Measurements from ENCODE around the gene GPN2.

Gene GPN2

GRCh38 chr1:26831546-26832248, 58.4 kb downstream of the GPN2 start:
- no peak for DNase-seq (ENCODE audit: low read depth)

GRCh38 chr1:26831059-26831458, 59.0 kb downstream of the GPN2 start:
- DNase-seq (ENCODE audit: low read depth): no peak

GRCh38 chr1:26829184-26829911, 60.7 kb downstream of the GPN2 start:
- no peak for DNase-seq (ENCODE audit: low read depth)

- no peak for DNase-seq (ENCODE audit: low read depth)
Measured at GRCh38 chr1:26828411-26828991, 61.6 kb downstream of the GPN2 start.

GRCh38 chr1:26827663-26828062, 62.4 kb downstream of the GPN2 start:
- no peak for DNase-seq (ENCODE audit: low read depth)

GRCh38 chr1:26827106-26827604, 62.9 kb downstream of the GPN2 start:
- no peak for DNase-seq (ENCODE audit: low read depth)

GRCh38 chr1:26826261-26827105, 63.6 kb downstream of the GPN2 start, which contains the start of gene ZDHHC18:
ZDHHC18 (plus strand) TSS chr1:26826688; CDS start chr1:26826805, 117 bp downstream.
- DNase-seq (ENCODE audit: low read depth): peak; percentile 58
